ENCODE results near the gene HOMEZ. TPM values are rescaled to one million over a fixed set of nuclear protein-coding genes. Genes with fewer than 3 reads are reported as not detected.
"Not testable (repeated sequence)": the region's sequence is repeated elsewhere in the genome, so short reads cannot be mapped to it uniquely, and the experiment has no call there.

The HOMEZ gene, protein sequence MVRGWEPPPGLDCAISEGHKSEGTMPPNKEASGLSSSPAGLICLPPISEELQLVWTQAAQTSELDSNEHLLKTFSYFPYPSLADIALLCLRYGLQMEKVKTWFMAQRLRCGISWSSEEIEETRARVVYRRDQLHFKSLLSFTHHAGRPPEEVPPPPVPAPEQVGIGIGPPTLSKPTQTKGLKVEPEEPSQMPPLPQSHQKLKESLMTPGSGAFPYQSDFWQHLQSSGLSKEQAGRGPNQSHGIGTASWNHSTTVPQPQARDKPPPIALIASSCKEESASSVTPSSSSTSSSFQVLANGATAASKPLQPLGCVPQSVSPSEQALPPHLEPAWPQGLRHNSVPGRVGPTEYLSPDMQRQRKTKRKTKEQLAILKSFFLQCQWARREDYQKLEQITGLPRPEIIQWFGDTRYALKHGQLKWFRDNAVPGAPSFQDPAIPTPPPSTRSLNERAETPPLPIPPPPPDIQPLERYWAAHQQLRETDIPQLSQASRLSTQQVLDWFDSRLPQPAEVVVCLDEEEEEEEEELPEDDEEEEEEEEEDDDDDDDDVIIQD
- 11.0 TPM for total RNA-seq
- long read RNA-seq, full-length matches to known transcripts, result 7 of 11 reads
- long read RNA-seq, partial matches to known transcripts, result 0 of 11 reads
- long read RNA-seq, other reads (novel, unspliced or antisense), result 4 of 11 reads

DNA sequence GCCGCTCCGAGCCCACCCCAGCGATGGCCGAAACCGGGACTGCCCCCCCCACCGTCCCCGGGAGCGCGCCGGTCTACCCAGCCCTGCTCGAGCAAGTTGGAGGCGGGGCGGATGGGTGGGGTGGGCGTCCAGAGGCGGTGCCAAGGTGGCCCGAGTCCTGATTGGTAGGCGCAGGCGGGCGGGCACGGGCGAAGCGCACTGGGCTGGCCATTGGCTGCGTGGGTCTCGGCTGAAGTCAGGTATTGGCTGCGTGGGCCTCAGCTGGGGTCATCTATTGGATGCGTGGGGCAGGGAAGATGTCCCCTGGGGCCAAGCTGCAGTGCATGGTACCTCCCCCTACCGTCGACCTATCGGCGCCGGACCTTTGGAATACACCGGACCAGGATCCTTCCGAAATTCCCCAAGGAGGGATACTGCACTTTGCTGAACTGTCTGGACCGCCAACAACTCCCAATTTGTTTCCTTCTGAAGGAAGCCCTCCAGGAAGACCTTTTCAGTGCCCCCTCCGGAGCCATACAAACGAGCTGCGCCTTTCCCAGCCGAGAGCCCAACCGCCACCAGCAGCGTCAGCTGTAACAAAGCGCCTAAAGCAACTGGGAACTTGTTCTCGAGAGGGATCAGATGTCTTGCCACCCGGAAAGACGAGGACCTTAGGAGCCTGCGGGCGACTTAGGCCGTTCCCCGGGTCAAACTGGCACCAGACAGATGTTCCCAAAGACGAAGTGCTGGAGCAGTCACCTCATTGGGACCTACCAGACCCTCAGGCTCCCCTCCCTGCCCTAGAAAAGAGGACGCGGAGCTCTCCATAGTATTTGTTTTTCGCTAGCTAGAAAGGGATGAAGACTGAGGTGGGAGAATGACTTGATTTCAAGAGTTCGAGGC, at the start of gene HOMEZ:
Gene HOMEZ, minus strand, starts transcription at position 113 of the 882 bp plus-strand sequence. CDS start 180 bp downstream, outside the sequence.
- TF ChIP-seq, protein P1, sequence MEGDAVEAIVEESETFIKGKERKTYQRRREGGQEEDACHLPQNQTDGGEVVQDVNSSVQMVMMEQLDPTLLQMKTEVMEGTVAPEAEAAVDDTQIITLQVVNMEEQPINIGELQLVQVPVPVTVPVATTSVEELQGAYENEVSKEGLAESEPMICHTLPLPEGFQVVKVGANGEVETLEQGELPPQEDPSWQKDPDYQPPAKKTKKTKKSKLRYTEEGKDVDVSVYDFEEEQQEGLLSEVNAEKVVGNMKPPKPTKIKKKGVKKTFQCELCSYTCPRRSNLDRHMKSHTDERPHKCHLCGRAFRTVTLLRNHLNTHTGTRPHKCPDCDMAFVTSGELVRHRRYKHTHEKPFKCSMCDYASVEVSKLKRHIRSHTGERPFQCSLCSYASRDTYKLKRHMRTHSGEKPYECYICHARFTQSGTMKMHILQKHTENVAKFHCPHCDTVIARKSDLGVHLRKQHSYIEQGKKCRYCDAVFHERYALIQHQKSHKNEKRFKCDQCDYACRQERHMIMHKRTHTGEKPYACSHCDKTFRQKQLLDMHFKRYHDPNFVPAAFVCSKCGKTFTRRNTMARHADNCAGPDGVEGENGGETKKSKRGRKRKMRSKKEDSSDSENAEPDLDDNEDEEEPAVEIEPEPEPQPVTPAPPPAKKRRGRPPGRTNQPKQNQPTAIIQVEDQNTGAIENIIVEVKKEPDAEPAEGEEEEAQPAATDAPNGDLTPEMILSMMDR (IDR thresholded peaks at IDR 0.05), result peak; percentile 27
- DNase-seq (peak; percentile 100), ATAC-seq (peak; percentile 99)
- Histone ChIP-seq H3K27me3 (no peaks in the 10 kb centered on the region), H3K4me3 (peak within 1 kb of the TSS; percentile 95), H3K36me3 (no peaks in the 10 kb centered on the region), H3K9me3 (no peaks in the 10 kb centered on the region), H3K4me1 (peaks cover 21% of the 10 kb centered on the region), H3K27ac (peak within 1 kb of the TSS; percentile 98)
- intact Hi-C loops (cut with DNase I), result no loop called here

DNA sequence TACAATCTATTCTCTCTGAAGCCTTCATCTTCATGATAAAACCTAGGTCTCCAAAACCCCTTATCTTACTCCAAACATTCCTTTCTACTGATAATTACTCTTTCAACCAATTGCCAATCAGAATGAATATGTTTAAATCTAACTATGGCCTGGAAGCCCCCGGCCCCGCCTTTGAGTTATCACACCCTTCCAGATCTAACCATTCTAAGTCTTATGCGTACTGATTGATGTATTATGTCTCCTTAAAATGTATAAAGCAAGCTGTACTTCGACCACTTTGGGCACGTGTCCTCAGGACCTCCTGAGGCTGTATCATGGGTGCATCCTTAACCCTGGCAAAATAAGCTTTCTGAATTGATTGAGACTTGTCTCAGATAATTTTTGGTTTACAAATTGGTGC, 49.7 kb upstream of the HOMEZ start:
- DNase-seq (no peak), ATAC-seq (no peak)
- H3K4me3 ChIP-seq, result no peak overlapping the region

DNA sequence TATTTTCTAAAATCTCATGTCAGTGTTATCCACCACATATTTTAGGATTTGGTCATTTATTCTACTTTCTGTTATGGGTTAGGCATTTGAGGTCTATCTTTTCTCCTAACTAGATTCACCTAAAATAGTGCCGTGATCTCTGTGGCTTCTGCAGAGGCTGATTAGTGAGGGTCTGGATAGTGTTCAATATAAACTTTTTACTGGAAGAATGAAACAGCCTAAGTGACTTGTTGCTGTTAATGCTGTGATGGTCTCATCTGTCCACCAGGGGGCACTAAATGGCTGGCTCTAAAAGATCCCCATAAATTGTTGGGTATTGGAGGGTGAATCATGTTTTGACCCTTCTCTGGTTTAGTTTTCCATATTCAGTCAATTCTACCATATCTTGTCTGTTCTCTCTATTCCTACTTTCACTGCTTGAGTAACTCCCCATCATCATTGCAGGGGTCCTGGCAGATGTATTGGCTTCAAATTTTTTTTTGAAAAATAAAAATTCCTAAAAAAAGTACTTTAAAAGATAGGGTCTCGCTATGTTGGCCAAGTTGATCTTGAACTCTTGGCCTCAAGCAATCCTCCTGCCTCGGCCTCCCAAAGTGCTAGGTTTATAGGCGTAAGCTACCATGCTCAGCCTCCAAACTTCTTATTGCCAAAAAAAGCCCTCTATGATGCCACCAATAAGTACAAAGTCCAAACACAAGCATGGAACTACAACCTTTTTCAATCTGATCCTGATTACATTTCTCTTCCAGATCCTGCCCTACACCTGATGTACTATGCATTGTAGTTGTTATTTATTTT, 42.2 kb upstream of the HOMEZ start:
- peaks cover 6% of the 10 kb centered on the region for H3K4me1 ChIP-seq
- no peaks in the 10 kb centered on the region for H3K27me3 ChIP-seq
- H3K9me3 ChIP-seq, result no peaks in the 10 kb centered on the region
- TF ChIP-seq, protein P1 (IDR thresholded peaks at IDR 0.05), result peak; percentile 89
- no peak overlapping the region for H3K27ac ChIP-seq
- ATAC-seq (peak; percentile 91), DNase-seq (no peak)
- peaks cover 26% of the 10 kb centered on the region for H3K36me3 ChIP-seq
- H3K4me3 ChIP-seq, result no peak overlapping the region
- intact Hi-C loops (cut with DNase I), result loop anchor here (5.0 kb wide), 1 partner anchor 49 kb away; the partner anchor contains the start of gene CMTM5

More for the DNA sequence above, 49.7 kb upstream of the HOMEZ start:
- no peaks in the 10 kb centered on the region for H3K9me3 ChIP-seq
- H3K4me1 ChIP-seq, result no peaks in the 10 kb centered on the region
- intact Hi-C loops (cut with DNase I), result no loop called here
- TF ChIP-seq, protein P1 (IDR thresholded peaks at IDR 0.05), result no peak
- H3K27me3 ChIP-seq, result no peaks in the 10 kb centered on the region
- no peak overlapping the region for H3K27ac ChIP-seq
- H3K36me3 ChIP-seq, result no peaks in the 10 kb centered on the region

DNA sequence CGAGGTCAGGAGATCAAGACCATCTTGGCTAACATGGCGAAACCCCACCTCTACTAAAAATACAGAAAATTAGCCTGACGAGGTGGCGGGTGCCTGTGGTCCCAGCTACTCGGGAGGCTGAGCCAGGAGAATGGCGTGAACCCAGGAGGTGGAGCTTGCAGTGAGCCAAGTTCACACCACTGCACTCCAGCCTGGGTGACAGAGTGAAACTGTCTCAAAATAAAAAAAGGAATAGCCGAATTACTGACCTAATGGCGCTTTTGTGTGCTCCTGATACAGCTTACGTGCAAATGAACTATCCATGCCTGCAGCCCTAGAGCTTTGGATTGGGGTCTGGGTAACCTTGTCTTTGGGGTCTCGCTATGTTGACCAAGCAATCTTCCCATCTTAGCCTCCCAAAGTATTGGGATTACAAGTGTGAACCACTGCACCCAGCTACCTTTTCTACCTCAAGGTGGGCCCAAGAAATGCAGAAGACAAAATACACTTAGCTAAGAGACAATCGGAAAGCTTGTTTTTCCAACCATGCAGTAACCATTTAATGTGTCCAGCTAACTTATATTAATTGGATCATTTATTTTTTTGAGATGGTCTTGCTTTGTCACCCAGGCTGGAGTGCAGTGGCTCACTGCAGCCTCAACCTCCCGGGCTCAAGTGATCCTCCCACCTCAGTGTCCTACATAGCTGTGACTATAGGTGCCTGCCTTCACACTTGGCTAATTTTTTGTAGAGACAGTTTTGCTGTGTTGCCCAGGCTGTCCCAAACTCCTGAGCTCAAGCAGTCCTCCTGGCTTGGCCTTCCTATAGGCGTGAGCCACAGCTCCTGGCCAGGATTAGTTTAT, 40.8 kb upstream of the HOMEZ start:
- H3K4me3 ChIP-seq, result no peak overlapping the region
- H3K27ac ChIP-seq, result no peak overlapping the region
- no peak for DNase-seq
- peaks cover 15% of the 10 kb centered on the region for H3K4me1 ChIP-seq
- peaks cover 29% of the 10 kb centered on the region for H3K36me3 ChIP-seq
- no peaks in the 10 kb centered on the region for H3K9me3 ChIP-seq
- TF ChIP-seq, protein P1 (IDR thresholded peaks at IDR 0.05), result no peak
- ATAC-seq, result no peak
- intact Hi-C loops (cut with DNase I), result loop anchor here (5.0 kb wide), 1 partner anchor 51 kb away; the partner anchor contains the start of gene CMTM5
- no peaks in the 10 kb centered on the region for H3K27me3 ChIP-seq

DNA sequence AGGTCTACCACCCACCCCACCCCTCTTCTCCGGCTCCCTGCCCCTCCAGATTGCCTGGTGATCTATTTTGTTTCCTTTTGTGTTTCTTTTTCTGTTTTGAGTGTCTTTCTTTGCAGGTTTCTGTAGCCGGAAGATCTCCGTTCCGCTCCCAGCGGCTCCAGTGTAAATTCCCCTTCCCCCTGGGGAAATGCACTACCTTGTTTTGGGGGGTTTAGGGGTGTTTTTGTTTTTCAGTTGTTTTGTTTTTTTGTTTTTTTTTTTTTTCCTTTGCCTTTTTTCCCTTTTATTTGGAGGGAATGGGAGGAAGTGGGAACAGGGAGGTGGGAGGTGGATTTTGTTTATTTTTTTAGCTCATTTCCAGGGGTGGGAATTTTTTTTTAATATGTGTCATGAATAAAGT, 39.8 kb upstream of the HOMEZ start:
- peaks cover 29% of the 10 kb centered on the region for H3K36me3 ChIP-seq
- H3K27me3 ChIP-seq, H3K27ac ChIP-seq, H3K9me3 ChIP-seq, ATAC-seq, H3K4me3 ChIP-seq, DNase-seq: not testable (repeated sequence)
- intact Hi-C loops (cut with DNase I), result loop anchor here (5.0 kb wide), 1 partner anchor 52 kb away; the partner anchor contains the start of gene CMTM5
- H3K4me1 ChIP-seq, result peaks cover 15% of the 10 kb centered on the region
